Hippocampal formation (tissue), 2 donors: ENCODE data around the gene IFIT5.
"Not testable (repeated sequence)": the region's sequence is repeated elsewhere in the genome, so short reads cannot be mapped to it uniquely, and the experiment has no call there.

Experiments used
- DNase-seq, 2 donors: peaks; one replicate each; lab custom pipeline; 2025; lab: John Stamatoyannopoulos, UW

The IFIT5 gene

DNA sequence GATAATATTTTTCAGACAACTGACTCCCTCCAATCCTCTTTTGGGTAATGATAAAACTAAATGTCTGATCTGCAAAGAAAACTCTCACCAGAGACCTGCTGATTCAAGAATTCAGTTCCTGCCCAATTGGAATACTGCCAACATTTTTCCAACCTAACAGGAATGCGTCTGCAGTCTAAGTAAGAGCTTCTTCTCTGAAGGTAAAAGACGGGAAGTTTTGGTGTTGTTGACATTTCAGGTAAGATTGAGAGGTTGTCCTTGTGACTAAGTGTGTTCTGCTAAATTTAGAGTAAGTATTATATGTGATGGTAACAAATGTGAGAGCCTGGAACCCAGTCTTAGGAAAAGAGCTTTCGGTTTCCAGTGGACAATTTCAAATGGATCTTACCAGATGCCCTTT, 17.6 kb downstream of the IFIT5 start:
- no peak for DNase-seq

DNA sequence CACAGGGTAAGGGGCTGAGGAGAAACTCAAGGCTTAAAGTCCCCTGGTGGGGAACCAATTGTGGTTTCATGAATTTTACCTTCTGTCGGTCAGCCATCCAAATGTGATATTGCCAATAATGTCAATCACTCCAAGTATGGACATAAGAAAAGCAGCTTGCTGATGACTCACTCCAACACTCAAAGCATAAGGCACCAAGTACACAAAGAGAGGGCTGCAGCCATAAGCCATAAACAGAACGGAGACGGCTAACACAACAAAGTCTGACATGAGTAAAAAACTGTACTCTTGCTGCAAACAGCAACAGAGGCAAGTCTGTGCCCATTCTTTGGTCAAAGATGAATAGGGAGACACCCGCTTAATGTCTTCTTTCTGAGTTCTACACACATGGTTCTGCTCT, 24.2 kb downstream of the IFIT5 start:
- DNase-seq: no peak

DNA sequence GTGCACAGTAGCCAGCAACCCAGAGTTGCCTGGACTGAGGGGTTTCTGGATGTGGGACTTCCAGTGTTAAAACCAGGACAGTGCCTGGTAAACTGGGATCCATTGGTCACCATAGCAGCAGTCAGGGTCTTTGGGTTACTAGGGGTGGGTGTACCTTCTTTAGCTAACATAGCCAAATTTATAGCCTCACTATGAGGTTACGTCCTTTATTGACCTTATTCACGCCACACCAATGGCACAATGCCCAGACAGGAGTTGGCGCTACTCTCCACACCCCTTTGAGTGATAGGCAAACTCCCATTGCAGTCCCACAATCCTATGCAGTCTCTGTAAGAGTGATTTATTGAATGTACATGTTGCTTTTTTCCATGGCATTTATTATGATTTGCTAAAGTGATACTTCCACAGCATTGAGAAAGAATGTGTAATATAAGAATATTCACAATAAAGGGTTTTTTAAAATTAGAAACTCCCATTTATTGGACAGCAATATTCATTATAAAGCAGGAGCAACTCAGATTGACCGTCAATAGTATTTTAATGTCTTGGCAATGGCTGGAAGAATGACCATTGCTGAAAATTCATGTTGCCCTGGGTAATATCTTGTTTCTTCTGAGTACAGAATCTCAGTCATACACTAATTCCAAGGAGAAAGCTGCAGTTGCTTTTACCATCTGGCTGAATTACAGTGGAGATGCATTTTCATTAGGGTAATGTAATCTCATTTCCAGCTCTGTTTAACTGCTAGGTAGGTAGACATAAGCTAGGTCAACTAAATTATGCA, 26.1 kb downstream of the IFIT5 start:
- DNase-seq: no peak

DNA sequence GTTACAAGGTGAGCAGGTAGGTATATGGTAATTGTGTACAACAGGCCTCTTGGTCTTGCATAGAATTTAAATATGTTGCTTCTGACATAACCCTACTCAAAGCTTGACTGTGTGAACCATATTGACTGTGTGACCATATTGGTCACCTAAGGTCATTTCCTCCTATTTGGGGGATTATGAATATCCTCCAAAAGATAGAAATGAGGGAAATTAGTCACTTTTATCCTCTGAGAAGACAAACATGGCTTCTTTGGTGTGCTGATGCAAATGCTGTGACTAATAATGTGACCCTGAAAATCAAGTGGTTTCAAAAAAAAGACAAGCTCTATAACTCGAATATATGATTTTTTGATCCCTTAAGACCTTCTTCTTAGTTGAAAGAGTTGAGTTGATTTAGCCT, 27.9 kb downstream of the IFIT5 start:
- DNase-seq: no peak

DNA sequence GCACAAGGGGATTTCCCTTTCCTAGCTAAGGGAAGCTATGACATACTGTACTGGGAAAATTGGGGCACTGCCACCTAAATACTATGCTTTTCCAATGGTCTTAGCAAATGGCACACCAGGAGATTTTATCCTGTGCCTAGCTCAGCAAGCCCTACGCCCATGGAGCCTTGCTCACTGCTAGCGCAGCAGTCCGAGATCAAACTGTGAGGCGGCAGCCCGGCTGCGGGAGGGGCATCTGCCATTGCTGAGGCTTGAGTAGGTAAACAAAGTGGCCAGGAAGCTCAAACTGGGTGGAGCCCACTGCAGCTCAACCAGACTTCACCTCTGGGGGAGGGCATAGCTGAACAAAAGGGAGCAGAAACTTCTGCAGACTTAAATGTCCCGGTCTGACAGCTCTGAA, 30.5 kb downstream of the IFIT5 start:
- not testable (repeated sequence) for DNase-seq

DNA sequence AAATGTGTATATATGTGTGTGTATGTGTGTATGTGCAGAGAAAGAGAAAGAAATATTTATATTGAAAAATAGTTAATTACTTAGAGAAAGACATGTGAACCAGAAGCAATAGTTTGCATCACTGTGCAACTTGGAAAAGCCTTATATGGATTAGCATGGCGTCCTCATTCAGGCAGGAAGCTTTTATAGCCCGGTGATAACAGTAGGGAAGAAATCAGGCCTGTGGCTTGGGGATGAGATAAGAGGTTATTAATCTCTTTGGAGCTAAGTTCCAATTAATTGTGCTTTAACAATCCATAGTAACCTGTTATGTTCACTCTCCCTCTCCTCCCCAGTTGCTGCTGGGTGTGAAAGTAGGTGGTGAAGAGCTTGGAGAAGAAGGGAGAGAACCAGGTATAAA, 36.5 kb downstream of the IFIT5 start:
- DNase-seq: no peak

DNA sequence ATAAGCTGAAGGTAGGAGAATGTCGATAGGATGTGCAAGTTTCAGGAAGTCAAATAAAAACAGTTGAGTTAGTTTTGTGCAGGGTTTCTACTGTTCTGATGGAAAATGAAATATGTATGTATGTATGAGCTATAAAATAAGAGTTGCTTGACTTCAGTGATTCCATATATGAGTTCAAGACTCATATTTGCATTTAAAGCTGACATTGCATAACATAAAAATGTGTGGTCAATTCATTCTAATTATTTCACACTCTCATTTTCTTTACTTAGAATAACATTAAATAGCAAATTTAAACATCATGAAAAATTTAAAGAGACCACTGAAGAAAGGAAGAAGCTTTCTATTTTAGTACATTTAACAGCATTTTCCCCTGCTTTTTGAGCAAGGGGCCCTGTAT, 37.8 kb downstream of the IFIT5 start:
- no peak for DNase-seq

DNA sequence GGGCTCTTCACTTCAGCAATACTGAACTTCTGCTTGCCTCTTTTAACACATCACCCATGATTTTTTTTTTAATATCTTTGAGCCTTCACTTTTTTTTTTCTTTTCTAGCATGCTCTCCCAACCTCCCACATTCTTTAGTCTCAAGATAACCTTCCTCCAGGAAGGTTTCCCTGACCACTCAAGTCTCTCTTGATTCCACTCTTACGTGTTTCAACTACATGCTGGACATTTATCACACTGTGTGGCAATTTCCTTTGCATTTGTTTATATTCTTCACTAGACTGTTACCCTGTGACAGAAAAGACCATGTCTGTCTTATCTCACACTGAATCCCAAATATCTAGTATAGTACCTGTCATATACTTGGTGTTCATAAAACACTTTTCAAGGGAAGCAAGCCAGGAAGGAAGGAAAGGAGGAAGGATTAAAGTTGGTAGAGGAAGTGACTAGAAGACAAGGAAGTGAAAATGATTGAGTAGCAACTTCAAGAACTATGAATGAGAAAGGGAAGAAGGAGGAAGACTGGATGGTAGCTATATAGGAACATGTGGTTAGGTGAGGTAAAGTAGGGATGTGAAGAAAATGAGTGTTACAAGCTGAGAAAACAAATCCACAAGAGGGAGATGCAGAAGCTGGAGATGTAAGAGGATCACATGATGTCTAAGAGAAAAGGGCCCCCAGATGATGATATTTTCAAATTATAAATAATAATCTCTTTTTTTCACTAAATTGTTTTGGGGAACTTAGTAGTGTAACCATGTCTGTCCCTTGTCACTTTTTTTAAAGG, 40.4 kb downstream of the IFIT5 start:
- no peak for DNase-seq

DNA sequence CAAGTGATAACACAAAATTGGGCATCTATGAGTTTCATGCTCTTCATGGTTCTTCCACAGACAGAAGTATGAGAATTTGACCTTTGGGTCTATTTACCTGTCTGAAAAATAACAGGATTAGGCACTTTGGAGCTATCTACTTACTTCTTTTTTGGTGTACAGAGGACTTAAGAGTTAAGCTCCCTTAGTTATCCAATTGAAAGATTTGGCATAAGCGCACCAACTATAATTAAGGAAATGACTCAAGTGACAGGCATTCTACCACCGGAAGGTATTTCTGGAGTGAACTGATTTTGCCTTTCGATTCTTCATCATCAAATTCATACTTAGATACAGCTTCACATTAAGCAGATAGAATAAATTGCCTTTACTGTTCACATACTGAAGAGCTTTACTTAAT, 43.9 kb downstream of the IFIT5 start:
- DNase-seq: no peak

DNA sequence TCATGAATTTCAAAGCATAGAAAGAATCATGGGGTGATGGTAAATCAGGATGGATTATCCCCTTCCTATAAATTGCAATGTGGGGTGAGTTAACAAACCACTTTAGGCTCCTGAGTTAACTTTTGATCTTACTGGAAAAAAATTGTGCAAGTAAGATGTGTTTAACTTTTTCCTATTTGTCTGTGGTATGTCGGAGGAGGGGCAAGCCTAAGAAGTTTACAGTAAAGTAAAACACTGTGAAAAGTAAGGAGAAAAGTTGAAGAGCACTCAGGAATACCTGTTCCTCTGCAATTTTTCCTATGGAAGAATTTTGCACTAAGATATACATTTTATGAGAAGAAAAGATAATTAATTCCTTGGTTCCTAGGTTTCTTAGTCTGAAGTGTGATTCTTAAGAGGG, 44.4 kb downstream of the IFIT5 start:
- DNase-seq: no peak

DNA sequence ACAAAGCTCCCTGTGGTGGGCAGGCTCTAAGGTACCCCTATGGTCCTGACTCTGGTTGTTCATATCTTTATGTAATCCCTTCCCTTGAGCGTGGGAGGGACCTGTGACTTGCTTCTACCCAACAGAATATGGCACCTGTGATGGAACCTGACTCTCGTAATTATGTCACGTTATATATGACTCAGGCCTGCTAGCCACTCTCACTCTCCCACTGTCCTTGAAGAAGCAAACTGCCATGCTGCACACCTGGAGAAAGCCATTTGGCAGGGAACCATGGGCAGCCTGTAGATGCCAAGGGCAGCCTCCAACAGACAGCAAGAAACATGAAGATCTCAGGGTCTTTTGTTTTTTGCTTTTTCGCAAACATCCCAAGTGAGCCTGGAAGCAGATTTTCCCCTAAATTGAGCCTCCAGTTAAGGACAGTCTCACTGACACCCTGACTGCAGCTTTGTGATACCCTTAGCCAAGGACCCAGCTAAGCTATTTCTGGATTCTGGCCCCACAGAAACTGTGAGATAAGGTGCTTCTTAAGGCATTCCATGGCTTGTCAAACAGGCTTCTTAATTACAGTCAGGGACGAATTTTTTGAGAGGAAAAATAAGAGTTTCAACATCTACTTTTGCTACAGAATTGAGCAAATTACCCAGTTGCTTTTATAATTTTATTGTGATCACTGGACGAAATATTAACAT, 49.6 kb downstream of the IFIT5 start:
- DNase-seq: no peak

DNA sequence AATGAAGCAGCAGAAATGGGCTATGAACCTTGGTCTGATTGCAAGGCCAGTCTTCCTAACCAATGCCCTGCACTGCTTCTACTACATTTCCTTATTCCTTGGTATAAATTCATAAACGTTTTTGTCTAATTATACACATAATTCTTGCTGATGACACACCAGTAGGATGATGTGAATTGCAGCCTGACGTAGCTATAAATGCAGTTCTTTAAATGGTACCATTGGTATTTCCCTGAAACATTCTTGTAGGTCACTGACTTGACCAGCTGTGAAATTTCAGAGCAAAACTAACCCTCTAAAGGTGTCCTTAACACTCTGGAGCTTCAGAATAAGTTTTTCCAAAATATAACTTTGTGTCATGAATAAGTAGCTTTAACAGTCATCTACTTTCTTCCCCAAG, 50.8 kb downstream of the IFIT5 start:
- no peak for DNase-seq

DNA sequence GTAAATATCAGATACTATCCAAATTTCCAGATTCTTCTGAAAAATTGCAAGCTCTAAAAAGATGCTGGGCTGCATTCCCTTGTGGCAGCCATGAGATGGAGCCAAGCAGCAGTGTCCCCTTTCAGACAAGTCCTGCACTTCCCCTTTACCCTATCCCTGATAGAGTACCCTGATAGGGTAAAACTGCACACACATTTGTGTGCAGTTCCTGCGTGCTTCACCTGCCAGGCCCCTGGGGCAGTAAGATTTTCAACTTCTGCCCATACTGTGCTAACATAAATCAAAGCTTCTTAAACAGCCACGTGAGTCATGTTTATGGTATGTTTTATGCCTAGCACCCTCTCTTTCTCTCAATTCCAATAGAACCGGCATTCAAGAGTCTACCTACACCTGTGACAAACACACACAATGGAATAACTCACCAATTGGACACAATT, 52.2 kb downstream of the IFIT5 start:
- no peak for DNase-seq

DNA sequence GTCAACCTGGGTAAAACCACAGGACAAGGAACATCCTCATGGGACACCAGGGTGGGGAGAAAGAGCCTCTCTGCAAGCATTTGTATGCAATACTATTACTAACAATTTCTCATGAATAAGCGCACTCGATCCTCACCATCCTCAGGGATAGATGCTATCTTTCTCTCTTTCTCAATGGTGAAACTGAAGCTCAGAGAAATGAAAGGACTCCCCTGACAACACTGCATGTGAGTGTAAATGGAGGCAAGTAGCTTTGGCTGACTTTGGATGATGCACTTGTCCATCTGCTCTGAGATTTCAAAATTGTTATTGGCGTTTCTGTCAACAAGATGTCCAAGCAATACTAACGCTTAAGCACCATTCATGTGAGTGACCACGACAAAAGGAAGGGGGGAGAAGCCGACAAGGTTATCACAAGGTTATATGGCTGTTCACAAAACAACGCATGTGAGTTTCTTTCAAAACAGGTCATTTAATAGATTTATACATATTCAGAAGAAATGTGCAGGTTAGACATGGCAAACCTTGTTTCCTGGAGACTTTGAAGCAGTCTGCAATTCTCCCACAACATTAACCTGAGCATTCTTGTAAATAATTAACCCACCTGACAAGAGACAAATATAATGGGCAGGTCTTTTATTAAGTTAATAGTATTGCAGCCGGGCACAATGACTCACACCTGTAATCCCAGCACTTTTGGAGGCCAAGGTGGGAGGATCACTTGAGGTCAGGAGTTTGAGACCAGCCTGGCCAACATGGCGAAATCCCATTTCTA, 54.0 kb downstream of the IFIT5 start:
- DNase-seq: no peak

DNA sequence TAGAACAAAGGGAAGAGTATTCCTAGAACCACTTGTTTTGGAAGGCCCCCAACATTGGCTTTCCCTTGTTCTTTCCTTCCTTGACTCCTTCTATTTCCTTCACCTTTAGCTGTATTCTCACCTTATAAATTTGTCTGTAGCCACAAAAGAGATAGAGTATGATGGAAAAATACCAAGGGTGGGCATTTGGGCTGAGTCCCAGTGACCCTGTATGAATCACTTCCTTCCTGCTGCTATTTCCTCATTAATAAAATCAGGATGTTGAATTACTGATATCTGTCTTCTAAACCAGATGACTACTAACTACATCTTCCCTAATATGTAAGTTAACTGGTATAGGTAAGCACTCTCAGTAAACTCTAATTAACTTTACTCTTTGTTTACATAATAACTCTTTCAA, 55.1 kb downstream of the IFIT5 start:
- DNase-seq: no peak
